NK-92 treated with Interleukin-12 subunit alpha and Interleukin-12 subunit beta, amount 100 ng/mL, for 24 hours (cell line): ENCODE data around the gene TPSAB1.
"Not testable (repeated sequence)": the region's sequence is repeated elsewhere in the genome, so short reads cannot be mapped to it uniquely, and the experiment has no call there.

Experiments used
- DNase-seq: peaks from one replicate; lab custom pipeline; 2025; lab: John Stamatoyannopoulos, UW

The TPSAB1 gene

GRCh38 chr16:1240436-1240835 is at the start of gene TPSAB1:
TSS of gene TPSAB1 (plus strand) at chr16:1240705. CDS start at chr16:1240939, 234 bp downstream.
- not testable (repeated sequence) for DNase-seq

- not testable (repeated sequence) for DNase-seq
Observed at GRCh38 chr16:1190789-1191188, 49.7 kb upstream of the TPSAB1 start.

GRCh38 chr16:1192384-1193073 is 48.0 kb upstream of the TPSAB1 start:
- no peak for DNase-seq

DNA sequence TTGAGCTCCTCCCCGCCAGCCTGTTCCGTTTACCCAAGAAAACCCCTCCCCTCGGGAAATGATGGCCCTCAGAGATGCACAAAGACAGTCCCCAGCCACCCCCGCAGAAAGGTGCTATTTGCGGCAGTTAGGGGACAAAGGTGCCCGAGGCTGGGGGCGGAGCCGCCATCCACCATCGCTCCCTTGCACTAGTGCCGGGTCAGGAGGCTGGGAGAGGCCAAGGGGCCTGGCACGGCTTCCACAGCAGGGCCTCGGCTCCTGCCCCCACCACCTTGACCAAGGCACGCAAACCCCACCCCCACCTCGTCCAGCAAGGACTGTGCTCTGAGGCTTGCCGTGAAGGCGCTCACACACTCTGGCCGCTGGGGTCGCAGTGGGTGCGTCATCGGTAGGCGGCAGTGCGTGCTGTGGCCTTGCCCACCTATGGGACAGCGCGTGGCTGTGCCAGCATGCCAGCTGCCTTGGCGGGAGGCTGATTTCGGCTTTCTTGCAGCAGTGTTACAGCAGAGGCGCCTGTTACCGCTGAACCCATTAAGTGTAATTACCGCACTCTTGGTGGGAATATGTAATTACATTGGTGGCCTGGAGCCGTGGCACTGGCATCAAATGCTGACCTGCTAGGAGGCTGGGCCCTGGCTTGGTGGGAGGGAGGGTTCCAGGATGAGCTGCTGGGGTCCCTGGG is 47.2 kb upstream of the TPSAB1 start:
- no peak for DNase-seq

DNA sequence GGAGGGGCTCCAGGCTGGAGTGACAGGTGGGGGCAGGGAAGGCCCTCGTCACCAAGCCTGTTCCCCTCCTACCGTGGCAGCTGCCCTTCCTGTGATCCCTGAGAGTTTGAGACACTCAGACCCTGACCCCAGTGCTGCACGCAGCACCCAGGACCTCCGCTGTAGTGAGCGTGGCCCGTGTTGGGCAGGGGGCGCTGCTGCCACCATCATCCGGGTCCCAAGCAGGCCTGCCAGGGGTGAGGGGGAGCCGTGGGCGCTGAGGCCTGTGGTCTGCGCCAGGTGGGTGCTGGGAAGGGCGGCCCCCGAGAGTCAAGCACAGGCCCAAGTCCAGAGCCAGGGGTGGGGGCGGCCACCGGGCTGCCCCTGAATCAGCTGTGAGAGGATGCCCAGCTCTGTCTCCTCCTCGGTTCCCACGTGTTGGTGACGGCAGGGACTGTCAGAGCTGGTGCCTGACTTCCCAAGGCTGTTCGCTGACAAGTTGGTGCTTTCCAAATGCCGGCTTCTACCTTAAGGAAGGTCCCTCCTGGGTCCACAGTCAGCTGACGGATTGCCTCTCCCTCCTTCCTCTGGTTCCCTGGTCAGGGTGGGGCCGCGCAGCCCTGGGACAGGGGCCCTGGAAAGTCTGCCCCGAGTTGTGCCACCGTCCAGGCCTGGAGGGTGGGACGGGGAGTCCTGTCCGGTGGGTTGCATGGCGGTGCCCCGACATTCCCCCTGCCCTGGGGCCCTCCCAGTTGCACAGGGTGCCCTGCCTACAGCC is 46.5 kb upstream of the TPSAB1 start:
- DNase-seq = no peak

DNA sequence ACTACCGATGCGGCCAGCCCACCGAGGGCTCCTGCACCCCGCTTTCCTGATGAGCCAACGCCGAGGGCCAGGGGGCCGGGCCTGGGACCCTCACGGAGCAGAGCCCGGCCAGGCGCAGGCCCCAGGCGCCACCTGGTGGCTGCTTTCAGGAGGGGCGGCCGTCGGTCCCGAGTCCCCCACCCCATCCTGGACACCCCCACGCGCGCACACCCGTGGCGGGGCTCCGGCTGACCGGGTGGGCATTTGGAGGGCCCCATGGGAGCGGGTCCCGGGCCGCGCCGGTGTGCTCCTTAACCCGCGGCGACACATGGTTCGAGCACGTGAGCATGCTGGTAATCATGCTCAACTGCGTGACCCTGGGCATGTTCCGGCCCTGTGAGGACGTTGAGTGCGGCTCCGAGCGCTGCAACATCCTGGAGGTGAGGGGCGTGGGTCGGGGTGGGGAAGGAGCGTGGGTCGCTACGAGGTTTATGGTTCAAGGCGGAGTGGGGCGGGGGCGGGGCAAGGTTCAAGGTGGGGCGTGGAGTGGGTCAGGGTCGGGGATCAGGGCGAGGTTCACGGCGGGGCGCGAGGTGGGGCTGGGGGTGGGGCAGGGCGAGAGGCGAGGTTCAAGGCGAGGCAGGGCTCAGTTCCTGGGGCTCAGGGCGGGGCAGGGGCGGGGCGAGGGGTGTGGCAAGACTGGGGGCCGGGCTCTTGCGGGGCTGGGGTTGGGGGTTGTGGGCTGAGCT is 45.7 kb upstream of the TPSAB1 start:
- no peak for DNase-seq

- DNase-seq = no peak
Observed at GRCh38 chr16:1195393-1195666, 45.2 kb upstream of the TPSAB1 start.

DNA sequence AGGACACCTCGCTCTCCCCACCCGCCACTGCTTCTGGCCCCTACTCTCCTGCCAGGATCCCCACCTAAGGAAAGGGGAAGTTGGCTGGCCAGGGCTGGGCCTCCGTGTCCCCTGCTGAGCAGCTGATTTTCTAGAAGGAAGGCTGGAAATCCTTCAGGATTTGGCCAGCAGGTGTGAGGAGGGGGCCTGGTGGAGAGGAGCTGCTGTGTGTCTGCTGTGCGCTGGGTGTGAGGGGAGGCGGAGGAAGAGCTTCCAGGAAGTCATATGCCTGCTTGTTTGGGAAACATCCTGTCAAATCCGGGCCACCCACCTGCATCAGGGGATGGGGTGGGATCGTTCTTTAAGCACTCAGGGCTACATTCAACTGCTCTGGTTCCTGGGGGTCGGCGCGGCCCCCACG is 44.0 kb upstream of the TPSAB1 start:
- DNase-seq = no peak

DNA sequence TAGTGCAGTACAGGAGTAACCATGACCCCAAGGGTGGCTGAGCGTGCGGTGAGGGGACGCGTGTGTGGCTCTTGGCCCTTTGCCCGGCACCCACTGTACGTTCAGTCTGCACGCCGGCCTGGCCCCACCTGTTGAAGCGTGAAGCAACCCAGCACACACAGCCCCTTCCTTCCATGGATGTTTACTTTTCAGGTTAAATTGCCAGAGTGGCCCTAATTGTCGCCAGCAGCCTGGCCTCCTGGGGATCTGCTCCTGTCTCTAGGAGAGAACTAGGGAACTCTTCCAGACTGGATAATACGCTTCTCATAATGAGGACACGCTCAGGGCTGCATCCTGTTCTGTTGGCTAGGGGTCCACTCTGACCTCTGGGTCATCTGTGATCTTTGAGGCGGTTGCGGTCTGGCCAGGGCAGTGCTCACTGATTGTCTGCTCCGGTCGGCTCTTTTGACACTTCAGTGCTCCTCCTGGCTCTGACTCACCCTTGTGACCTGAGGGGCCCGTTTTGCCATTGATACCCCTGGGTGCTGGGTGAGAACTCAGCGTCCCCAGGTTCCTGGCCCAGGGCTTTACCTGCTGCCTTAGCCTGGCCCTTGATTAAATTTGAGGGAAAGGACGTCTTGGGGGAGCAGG is 43.2 kb upstream of the TPSAB1 start:
- no peak for DNase-seq

DNA sequence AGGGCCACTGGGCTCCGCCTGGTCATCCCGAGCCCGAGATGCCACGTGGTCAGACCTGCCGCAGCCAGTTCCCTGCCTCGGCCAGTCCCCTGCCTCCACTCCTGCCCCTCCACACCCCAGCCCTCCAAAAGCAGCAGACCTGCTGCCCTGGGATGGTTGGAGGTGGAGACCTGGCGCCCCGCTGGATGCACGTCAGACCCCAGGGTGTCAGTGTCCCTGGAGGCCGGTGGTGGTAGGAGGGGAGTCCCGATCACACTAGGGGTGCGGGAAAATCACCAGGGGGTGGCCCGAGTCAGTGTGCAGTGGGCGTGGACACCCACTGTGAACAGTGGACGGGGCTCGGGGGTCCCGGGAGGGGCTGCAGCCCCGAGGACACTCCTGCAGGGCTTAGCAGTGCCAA is 42.3 kb upstream of the TPSAB1 start:
- no peak for DNase-seq

GRCh38 chr16:1198671-1199346 is 41.7 kb upstream of the TPSAB1 start:
- DNase-seq = not testable (repeated sequence)

- DNase-seq = no peak
Observed at GRCh38 chr16:1199347-1200013, 41.0 kb upstream of the TPSAB1 start.

- DNase-seq = no peak
Observed at GRCh38 chr16:1200014-1200627, 40.4 kb upstream of the TPSAB1 start.

DNA sequence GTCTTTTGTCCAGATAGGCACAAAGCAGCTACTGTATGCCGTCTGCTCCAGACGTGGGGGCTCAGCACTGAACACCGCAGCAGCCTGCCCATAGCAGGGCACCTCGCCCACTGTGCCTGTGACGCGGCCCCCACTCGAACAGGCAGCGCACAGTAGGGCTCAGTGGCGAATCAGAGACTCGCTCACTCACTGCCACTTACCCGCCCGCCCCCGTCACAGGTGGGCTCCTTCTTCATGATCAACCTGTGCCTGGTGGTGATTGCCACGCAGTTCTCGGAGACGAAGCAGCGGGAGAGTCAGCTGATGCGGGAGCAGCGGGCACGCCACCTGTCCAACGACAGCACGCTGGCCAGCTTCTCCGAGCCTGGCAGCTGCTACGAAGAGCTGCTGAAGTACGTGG is 39.1 kb upstream of the TPSAB1 start:
- DNase-seq = no peak

- no peak for DNase-seq
Observed at GRCh38 chr16:1202274-1202673, 38.2 kb upstream of the TPSAB1 start.

DNA sequence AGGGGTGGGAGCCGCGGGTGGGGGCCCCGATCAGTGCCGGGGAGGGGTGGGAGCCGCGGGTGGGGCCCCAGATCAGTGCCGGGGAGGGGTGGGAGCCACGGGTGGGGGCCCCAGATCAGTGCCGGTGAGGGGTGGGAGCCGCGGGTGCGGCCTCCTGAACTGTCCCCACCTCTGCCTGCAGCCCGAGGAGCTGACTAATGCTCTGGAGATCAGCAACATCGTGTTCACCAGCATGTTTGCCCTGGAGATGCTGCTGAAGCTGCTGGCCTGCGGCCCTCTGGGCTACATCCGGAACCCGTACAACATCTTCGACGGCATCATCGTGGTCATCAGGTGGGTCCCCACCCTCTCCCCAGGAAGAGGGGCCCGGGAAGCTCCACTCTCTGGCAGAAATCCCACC is 35.6 kb upstream of the TPSAB1 start:
- no peak for DNase-seq

- no peak for DNase-seq
Observed at GRCh38 chr16:1206326-1206725, 34.2 kb upstream of the TPSAB1 start.

DNA sequence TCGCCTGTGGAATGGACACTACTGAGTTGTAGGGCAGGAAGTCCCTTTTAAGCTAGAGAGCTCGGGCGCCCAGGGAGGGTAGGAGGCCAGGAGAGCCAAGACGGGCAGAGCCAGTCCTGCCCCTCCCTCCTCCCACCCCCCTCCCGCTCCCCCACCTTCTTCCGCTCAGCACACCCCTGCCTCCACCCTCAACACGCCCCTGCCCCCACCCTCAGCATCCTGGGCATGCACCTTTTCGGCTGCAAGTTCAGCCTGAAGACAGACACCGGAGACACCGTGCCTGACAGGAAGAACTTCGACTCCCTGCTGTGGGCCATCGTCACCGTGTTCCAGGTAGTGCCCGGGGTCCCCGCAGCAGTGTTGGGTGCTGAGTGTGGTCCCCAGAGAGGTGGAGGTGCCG is 33.7 kb upstream of the TPSAB1 start:
- no peak for DNase-seq

- DNase-seq = no peak
Observed at GRCh38 chr16:1208239-1208830, 32.2 kb upstream of the TPSAB1 start.

DNA sequence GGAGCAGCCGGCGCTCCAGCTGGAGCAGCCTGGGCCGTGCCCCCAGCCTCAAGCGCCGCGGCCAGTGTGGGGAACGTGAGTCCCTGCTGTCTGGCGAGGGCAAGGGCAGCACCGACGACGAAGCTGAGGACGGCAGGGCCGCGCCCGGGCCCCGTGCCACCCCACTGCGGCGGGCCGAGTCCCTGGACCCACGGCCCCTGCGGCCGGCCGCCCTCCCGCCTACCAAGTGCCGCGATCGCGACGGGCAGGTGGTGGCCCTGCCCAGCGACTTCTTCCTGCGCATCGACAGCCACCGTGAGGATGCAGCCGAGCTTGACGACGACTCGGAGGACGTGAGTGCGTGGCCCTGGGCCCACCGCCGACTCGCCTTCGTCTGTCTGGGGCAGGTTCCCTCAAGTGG is 31.4 kb upstream of the TPSAB1 start:
- no peak for DNase-seq
